MM.1S (cell line): ENCODE data around the gene IL23A.

ENCODE experiments used
- DNase-seq: peaks from one replicate; pipeline ENCODE4 v3.0.0-alpha.2; 2015
- H2AFZ ChIP-seq: fragments of 300-600 bp; sonication (generic); 2 replicates; pipeline ENCODE4 v1.6.0; 2016; ENCODE audit warnings: antibody characterized with exemption, low read length
- H3F3A ChIP-seq: fragments of 300-600 bp; sonication (generic); 2 replicates; pipeline ENCODE4 v1.6.1; 2016; ENCODE audit warnings: mild to moderate bottlenecking, antibody characterized with exemption, low read length, moderate library complexity, mixed read lengths; ENCODE audit not compliant: insufficient read depth
- H3K27ac ChIP-seq: fragments of 300-600 bp; sonication (generic); 2 replicates; pipeline ENCODE4 v1.5.1; 2016; ENCODE audit warnings: mild to moderate bottlenecking, low read length
- H3K27me3 ChIP-seq: fragments of 300-600 bp; sonication (generic); replicated peaks from 2 replicates; pipeline ENCODE4 v1.6.0; 2016; ENCODE audit warnings: low read length; ENCODE audit not compliant: insufficient read depth
- H3K36me3 ChIP-seq: fragments of 300-600 bp; sonication (generic); replicated peaks from 2 replicates; pipeline ENCODE4 v1.6.1; 2016; ENCODE audit warnings: mild to moderate bottlenecking, low read length, mixed read lengths; ENCODE audit not compliant: insufficient read depth
- H3K4me1 ChIP-seq: fragments of 300-600 bp; sonication (generic); 2 replicates; pipeline ENCODE4 v1.6.1; 2016; ENCODE audit warnings: low read length, mixed read lengths
- H3K4me2 ChIP-seq: fragments of 300-600 bp; sonication (generic); 2 replicates; pipeline ENCODE4 v1.6.0; 2016; ENCODE audit warnings: low read depth, low read length
- H3K4me3 ChIP-seq: fragments of 300-600 bp; sonication (generic); 2 replicates; pipeline ENCODE4 v1.5.1; 2016; ENCODE audit warnings: low read length, mixed read lengths
- H3K79me2 ChIP-seq: fragments of 300-600 bp; sonication (generic); 2 replicates; pipeline ENCODE4 v1.6.1; 2016; ENCODE audit warnings: mixed run types, low read length, mixed read lengths
- H3K9ac ChIP-seq: fragments of 300-600 bp; sonication (generic); 2 replicates; pipeline ENCODE4 v1.6.1; 2016; ENCODE audit warnings: low read length, mixed read lengths
- H3K9me2 ChIP-seq: fragments of 300-600 bp; sonication (generic); replicated peaks from 2 replicates; pipeline ENCODE4 v1.6.1; 2016; ENCODE audit warnings: mild to moderate bottlenecking, low read length, mixed read lengths; ENCODE audit not compliant: insufficient read depth
- H3K9me3 ChIP-seq: fragments of 300-600 bp; sonication (generic); replicated peaks from 2 replicates; pipeline ENCODE4 v1.6.1; 2016; ENCODE audit warnings: mild to moderate bottlenecking, low read length, mixed read lengths; ENCODE audit not compliant: insufficient read depth
- H4K20me1 ChIP-seq: fragments of 300-600 bp; sonication (generic); 2 replicates; pipeline ENCODE4 v1.6.1; 2016; ENCODE audit warnings: mild to moderate bottlenecking, low read length, moderate library complexity, mixed read lengths; ENCODE audit not compliant: insufficient read depth
- CTCF ChIP-seq: fragments of 300-600 bp; sonication (generic); IDR thresholded peaks from 2 replicates; pipeline ENCODE4 v1.5.1; 2016; ENCODE audit warnings: antibody characterized with exemption, low read length, mixed read lengths
- EZH2 ChIP-seq: fragments of 300-600 bp; sonication (generic); optimal IDR thresholded peaks from 2 replicates; pipeline ENCODE3; 2017; ENCODE audit warnings: low read depth, mild to moderate bottlenecking, antibody characterized with exemption, low read length, mixed read lengths
- EZH2phosphoT487 ChIP-seq: fragments of 300-600 bp; sonication (generic); IDR thresholded peaks from 2 replicates; pipeline ENCODE4 v1.6.1; 2018; ENCODE audit warnings: antibody characterized with exemption, low read length

Gene IL23A

GRCh38 chr12:56326533-56326932 is 12.2 kb upstream of the IL23A start:
- Histone ChIP-seq H2AFZ (no peak overlapping the region), H3K4me3 (no peak overlapping the region), H3K9ac (no peak overlapping the region), H3K4me2 (no peak overlapping the region), H3K27me3 (no peaks in the 10 kb centered on the region), H3K4me1 (no peaks in the 10 kb centered on the region), H3K27ac (no peak overlapping the region), H3K36me3 (no peaks in the 10 kb centered on the region), H4K20me1 (no peaks in the 10 kb centered on the region), H3K9me2 (no peaks in the 10 kb centered on the region), H3K9me3 (no peaks in the 10 kb centered on the region), H3K79me2 (no peaks in the 10 kb centered on the region), H3F3A (no peaks in the 10 kb centered on the region)
- no peak for DNase-seq
- TF ChIP-seq CTCF, result no peak

DNA sequence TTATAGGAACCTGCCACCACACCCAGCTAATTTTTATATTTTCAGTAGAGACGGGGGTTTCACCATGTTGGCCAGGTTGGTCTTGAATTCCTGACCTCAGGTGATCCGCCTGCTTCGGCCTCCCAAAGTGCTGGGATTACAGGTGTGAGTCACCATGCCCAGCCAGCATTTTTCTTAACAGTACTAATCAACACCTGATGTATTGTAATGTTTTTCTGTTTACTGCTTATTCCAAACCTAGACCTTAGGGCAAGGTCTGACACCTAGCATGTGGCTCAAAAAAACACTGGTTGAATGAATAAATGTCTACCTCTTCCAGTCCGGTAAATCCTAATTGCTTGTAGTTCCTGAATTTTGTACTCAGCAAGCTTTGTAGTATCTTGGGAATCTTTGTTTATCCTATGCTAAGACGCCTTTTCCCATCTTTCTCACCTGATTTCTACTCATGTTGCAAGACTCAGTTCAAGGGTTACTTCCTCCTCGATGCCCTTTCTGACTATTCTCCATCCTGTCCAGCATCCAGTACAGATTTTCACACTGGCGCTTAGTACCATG is 7.7 kb upstream of the IL23A start:
- peaks cover 9% of the 10 kb centered on the region for H3F3A ChIP-seq

DNA sequence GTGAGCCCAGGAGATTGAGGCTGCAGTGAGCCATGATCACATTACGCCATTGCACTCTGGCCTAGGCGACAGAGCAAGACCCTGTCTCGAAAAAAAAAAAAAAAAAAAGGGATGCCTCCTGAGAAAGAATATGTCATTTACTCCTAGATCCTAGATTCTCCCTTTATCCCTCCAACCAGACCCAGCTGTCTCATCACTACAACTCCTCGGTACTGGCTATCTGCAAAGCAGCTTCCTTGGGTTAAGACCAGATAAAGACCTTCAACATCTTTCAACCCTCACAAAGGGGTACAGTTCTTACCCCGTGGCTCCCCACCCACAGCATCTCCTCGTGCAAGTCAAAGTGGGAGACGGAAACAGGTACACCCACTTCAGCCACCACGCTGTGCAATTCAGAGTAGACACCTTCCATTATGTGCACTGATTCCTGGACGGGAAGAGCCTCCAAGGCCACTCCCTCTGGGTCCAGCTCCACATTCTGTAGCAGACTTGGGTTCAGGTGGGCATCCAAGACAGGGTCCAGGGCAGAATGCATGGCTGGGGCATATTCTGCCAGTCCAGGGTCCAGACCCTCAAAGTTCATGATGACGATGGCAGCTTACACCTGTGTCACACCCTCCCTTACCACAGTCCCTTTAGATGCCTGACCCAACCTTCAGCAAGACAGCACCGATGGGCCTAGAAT is 6.0 kb upstream of the IL23A start:
- no peak for TF ChIP-seq CTCF
- no peak for TF ChIP-seq EZH2
- TF ChIP-seq EZH2phosphoT487, result no peak
- Histone ChIP-seq H3K4me3 (peak overlapping the region; percentile 89), H4K20me1 (no peaks in the 10 kb centered on the region), H3K79me2 (peaks cover 15% of the 10 kb centered on the region), H3K27ac (peak overlapping the region; percentile 90; the same call in 1 of the 2 replicates), H2AFZ (peak overlapping the region; percentile 92), H3K4me1 (peaks cover 22% of the 10 kb centered on the region), H3F3A (peaks cover 11% of the 10 kb centered on the region), H3K9me3 (no peaks in the 10 kb centered on the region), H3K27me3 (no peaks in the 10 kb centered on the region), H3K9ac (peak overlapping the region; percentile 95), H3K36me3 (no peaks in the 10 kb centered on the region), H3K9me2 (no peaks in the 10 kb centered on the region), H3K4me2 (peak overlapping the region; percentile 98)
- DNase-seq, result no peak

More for the DNA sequence above, 7.7 kb upstream of the IL23A start:
- no peak overlapping the region for H3K4me3 ChIP-seq
- no peaks in the 10 kb centered on the region for H3K9me2 ChIP-seq
- no peak overlapping the region for H3K27ac ChIP-seq
- H3K4me1 ChIP-seq, result peaks cover 11% of the 10 kb centered on the region
- no peak overlapping the region for H3K9ac ChIP-seq
- no peaks in the 10 kb centered on the region for H4K20me1 ChIP-seq
- peaks cover 15% of the 10 kb centered on the region for H3K79me2 ChIP-seq
- no peak overlapping the region for H2AFZ ChIP-seq
- H3K4me2 ChIP-seq, result no peak overlapping the region
- H3K36me3 ChIP-seq, result no peaks in the 10 kb centered on the region
- DNase-seq, result no peak
- H3K27me3 ChIP-seq, result no peaks in the 10 kb centered on the region
- TF ChIP-seq EZH2, result no peak
- TF ChIP-seq EZH2phosphoT487, result no peak
- TF ChIP-seq CTCF, result no peak
- H3K9me3 ChIP-seq, result no peaks in the 10 kb centered on the region
